ENCODE results near the gene SULF2. TPM values are rescaled to one million over a fixed set of nuclear protein-coding genes. Genes with fewer than 3 reads are reported as not detected.
A peak's percentile ranks its signal among the peaks of the same experiment; 100 is the strongest.

SULF2 gene
- total RNA-seq, 2 experiments from 2014 or later = 0.17 to 0.34 TPM

DNA sequence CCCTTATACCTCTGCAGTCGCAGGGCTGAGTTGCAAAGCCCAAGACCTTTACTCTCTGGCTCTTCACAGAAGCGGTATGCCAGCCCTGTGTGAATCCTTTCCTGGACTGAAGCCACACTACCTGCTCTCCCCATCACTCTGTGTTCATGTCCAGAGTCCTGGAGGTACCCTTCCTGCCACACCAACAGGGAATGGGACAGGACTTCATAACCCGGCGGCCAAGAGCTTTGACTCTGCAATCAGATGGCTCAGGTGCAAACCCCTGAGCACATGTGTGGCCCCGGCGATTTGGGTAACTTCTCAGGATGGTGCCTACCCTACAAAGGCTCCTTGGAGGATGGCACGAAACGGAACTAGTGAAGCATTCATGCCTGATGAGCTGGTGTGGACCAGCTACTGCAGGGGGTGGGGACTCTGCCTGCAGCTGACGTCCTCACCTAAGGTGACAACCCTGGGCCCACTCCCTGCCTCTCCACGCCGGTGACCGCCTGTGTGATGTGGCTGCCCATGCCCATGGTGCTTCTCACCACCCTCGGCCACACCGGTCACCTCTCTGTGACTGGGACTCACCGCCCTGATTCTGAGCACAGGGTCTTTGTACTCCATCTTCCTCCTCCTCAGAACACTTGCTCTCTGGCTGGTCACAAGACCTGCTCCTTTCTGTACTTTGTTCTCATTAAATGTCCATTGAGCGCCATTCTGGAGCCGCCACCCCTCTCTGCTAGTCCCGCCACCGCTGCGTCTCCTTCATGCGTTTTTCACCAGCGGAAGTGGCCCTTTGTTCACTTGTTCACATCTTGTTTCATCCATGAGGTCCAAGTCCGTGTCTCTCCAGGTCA, 116.7 kb downstream of the SULF2 start:
- Mint-ChIP-seq H3K36me3 (no peaks in the 10 kb centered on the region), H3K4me1 (ENCODE audit: low read depth) (peaks cover 2% of the 10 kb centered on the region), H3K4me3 (no peak overlapping the region), H3K9me3 (no peaks in the 10 kb centered on the region), H3K27ac (no peak overlapping the region), H3K27me3 (no peaks in the 10 kb centered on the region)
- intact Hi-C loops (cut with micrococcal nuclease) = loop anchor here (10.0 kb wide), 1 partner anchor 474 kb away; no protein-coding TSS in a partner anchor
- ChIA-PET POLR2A (no interaction called here), CTCF (interaction anchor here (1.2 to 1.9 kb wide), 3 partner anchors 9 to 952 kb away, joined by 3 to 4 read pairs (median 4); no protein-coding TSS in a partner anchor)
- DNase-seq = no peak

DNA sequence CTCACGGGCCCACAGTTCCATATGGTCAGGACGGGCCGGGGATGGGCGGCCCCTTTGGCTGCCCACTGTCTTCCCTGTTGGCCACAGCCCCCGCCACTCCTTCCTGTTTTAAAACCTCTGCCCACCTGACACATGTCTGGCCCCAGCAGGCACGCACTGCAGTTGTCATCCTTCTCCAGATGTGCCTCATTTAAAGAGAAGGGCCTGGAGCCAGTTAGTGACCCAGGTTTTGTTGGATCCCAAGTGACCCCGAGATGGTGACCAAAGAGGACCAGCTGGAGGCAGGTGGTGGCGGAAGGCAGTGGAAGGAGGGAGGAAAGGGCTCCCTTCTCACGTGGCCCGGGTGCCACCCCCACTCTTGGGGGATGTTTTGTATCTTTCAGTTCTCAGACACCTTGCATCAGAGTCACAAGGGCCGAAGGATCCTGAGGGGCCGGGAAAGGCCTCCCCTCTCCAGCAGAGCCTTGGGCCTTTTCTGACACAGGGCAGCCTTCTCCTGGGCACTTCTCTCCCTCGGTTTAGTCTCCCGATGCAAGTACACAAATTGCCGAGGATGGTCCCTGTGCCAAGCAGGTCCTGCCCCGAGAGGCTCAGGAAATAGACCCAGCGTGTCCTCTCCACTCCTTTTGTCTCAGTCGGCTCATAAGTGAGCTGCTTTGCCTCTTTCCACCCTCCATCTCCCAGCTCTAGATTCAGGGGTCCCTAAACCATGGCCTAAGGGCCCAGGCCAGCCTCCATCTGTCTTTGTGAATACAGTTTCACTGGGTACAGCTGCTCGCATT, 117.6 kb downstream of the SULF2 start:
- peaks cover under 1% of the 10 kb centered on the region for H3K36me3 Mint-ChIP-seq
- no peak overlapping the region for H3K27ac Mint-ChIP-seq
- no peak overlapping the region for H3K4me3 Mint-ChIP-seq
- no peaks in the 10 kb centered on the region for H3K9me3 Mint-ChIP-seq
- ChIA-PET CTCF (interaction anchor here (1.2 to 1.9 kb wide), 3 partner anchors 10 to 953 kb away, joined by 3 to 4 read pairs (median 4); no protein-coding TSS in a partner anchor), POLR2A (no interaction called here)
- H3K27me3 Mint-ChIP-seq = no peaks in the 10 kb centered on the region
- no peak for DNase-seq
- H3K4me1 Mint-ChIP-seq (ENCODE audit: low read depth) = peaks cover 2% of the 10 kb centered on the region
- intact Hi-C loops (cut with micrococcal nuclease) = loop anchor here (10.0 kb wide), 1 partner anchor 473 kb away; no protein-coding TSS in a partner anchor

DNA sequence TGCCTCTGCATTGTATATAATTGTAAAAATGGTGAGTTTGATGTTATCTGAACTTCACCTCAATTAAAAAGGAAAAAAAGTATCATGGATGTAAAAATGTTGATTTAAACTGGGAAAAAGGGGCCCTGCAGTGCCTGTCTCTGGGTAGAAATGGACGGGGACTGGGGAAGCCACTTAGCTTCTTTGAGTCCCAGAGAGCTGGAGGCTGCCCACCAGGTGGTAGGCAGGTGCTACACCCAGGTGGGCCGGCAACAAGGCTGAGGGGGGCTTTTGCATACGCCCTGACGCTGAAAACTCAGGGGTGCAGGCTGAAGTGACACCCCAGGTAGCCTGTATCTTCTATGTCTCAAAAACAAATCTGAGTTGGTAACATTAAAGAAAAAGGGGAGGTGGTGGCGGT, 118.2 kb downstream of the SULF2 start:
- peaks cover 2% of the 10 kb centered on the region for H3K4me1 Mint-ChIP-seq (ENCODE audit: low read depth)
- DNase-seq = no peak
- H3K36me3 Mint-ChIP-seq = peaks cover 3% of the 10 kb centered on the region
- H3K27me3 Mint-ChIP-seq = no peaks in the 10 kb centered on the region
- H3K4me3 Mint-ChIP-seq = no peak overlapping the region
- intact Hi-C loops (cut with micrococcal nuclease) = loop anchor here (10.0 kb wide), 1 partner anchor 472 kb away; no protein-coding TSS in a partner anchor
- no peak overlapping the region for H3K27ac Mint-ChIP-seq
- POLR2A ChIA-PET = no interaction called here
- CTCF ChIA-PET = interaction anchor here (1.4 kb wide), 1 partner anchor 10 kb away, joined by 4 read pairs; no protein-coding TSS in a partner anchor
- no peaks in the 10 kb centered on the region for H3K9me3 Mint-ChIP-seq

DNA sequence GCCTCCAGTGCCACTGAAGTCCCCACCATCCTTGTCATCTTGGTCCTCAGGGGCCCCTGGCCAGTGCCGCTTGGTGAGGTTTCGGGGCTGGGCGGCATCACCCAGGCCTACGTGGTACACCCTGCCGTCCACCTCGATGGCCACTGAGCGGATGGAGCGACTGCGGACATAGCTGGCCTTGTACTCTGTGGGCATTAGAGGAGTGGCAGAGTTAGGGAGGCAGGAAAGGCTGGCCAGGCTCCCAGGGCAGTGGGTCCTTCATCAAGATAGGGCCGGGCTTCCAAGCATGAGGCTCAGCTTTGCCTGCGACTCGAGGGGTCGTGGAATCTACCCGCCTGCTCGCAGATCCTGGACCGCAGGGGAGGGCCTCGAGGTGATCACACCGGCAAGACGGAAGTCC, 119.0 kb downstream of the SULF2 start:
- Mint-ChIP-seq H3K27me3 (no peaks in the 10 kb centered on the region), H3K9me3 (no peaks in the 10 kb centered on the region), H3K4me3 (no peak overlapping the region), H3K4me1 (ENCODE audit: low read depth) (peaks cover 2% of the 10 kb centered on the region), H3K36me3 (peaks cover 5% of the 10 kb centered on the region), H3K27ac (no peak overlapping the region)
- CTCF ChIA-PET = no interaction called here
- POLR2A ChIA-PET = no interaction called here
- intact Hi-C loops (cut with micrococcal nuclease) = loop anchor here (10.0 kb wide), 1 partner anchor 472 kb away; no protein-coding TSS in a partner anchor
- no peak for DNase-seq

DNA sequence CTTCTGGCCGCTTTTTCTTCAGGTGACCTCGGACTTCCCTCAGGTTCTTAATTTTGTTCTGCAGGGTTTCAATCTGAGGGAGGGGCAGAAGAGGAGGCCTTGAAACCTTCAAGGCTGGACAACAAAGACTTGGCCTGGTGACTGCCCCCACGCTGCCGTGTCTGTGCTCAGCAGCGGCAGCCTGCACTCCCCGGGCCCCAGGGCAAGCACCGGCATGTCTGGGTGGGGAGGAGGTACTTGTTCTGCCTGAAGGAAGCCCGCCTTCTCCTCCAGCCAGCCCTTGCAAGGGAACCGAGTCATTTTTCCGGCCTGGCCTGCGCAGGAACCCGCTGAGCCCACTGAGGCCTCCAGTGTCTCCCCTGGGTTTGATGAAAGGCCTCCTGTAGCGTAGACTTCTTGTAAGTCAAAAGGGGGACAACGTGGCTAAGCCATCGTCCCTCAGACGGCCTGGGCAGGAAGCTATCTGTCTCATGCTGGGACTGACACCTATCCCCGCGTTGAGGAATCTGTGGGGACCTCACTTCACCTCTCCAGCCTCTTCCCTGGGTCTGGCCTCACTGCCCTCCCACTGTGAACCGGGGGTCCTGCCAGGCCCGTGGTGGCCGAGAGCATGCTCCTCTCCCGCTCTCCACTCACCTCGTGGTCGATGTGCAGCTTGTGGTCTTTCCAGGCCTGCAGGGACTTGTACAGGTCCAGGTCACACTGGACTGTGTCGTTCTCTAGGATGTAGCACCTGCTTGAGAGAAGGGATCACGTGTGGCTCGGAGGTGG, 119.9 kb downstream of the SULF2 start:
- no peak for DNase-seq
- H3K27me3 Mint-ChIP-seq = no peaks in the 10 kb centered on the region
- no peaks in the 10 kb centered on the region for H3K9me3 Mint-ChIP-seq
- no peak overlapping the region for H3K27ac Mint-ChIP-seq
- POLR2A ChIA-PET = no interaction called here
- H3K4me1 Mint-ChIP-seq (ENCODE audit: low read depth) = peaks cover 2% of the 10 kb centered on the region
- CTCF ChIA-PET = interaction anchor here (1.4 to 2.0 kb wide), 2 partner anchors 12 to 393 kb away, joined by 3 to 4 read pairs; no protein-coding TSS in a partner anchor
- peaks cover 11% of the 10 kb centered on the region for H3K36me3 Mint-ChIP-seq
- H3K4me3 Mint-ChIP-seq = no peak overlapping the region
- intact Hi-C loops (cut with micrococcal nuclease) = loop anchor here (10.0 kb wide), 1 partner anchor 471 kb away; no protein-coding TSS in a partner anchor

DNA sequence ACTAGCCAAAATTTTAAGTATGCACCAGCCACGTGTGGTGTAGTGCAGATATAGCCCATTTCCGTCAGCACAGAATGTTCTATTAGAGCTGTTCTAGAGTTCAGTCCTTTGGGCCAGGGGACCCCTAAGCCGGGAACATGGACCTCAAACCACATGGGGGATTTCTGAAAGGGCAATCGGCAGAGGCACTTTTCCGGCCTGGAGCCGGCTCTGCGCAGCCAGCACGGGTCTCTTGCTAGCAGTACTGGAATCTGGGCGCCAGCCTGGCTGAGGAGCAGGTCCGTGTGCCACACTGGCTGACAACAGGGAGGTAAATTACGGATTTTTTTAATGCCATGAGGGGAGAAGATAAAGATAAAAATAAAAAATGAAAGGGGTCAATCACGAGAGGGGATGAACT, 120.5 kb downstream of the SULF2 start:
- intact Hi-C loops (cut with micrococcal nuclease) = loop anchor here (5.0 to 10.0 kb wide), 2 partner anchors 470 to 958 kb away; no protein-coding TSS in a partner anchor
- no peaks in the 10 kb centered on the region for H3K9me3 Mint-ChIP-seq
- no peak for DNase-seq
- H3K27ac Mint-ChIP-seq = no peak overlapping the region
- peaks cover 11% of the 10 kb centered on the region for H3K36me3 Mint-ChIP-seq
- H3K27me3 Mint-ChIP-seq = no peaks in the 10 kb centered on the region
- no peak overlapping the region for H3K4me3 Mint-ChIP-seq
- POLR2A ChIA-PET = no interaction called here
- H3K4me1 Mint-ChIP-seq (ENCODE audit: low read depth) = peaks cover 2% of the 10 kb centered on the region
- CTCF ChIA-PET = interaction anchor here (1.0 to 3.8 kb wide), 10 partner anchors 12 to 956 kb away, joined by 3 to 20 read pairs (median 5); no protein-coding TSS in a partner anchor

DNA sequence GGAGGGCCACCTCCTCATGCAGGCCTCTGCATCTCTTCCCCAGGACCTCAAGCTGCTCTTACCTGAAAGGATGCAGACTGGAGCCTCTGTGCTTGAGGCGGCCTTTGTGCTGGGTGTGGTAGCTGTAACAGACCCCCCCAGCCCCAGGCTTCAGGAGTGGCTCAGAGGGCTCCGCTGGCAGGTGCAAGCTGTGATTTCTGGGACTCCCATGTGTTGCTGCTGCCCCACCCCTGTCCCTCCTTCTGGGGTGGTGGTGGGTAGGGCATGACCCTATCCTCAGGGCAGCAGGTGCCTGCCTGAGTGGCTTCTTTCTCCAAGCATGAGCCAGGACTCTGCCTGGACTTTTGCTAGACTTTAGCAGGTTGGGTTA, 121.2 kb downstream of the SULF2 start:
- POLR2A ChIA-PET = no interaction called here
- no peak for DNase-seq

DNA sequence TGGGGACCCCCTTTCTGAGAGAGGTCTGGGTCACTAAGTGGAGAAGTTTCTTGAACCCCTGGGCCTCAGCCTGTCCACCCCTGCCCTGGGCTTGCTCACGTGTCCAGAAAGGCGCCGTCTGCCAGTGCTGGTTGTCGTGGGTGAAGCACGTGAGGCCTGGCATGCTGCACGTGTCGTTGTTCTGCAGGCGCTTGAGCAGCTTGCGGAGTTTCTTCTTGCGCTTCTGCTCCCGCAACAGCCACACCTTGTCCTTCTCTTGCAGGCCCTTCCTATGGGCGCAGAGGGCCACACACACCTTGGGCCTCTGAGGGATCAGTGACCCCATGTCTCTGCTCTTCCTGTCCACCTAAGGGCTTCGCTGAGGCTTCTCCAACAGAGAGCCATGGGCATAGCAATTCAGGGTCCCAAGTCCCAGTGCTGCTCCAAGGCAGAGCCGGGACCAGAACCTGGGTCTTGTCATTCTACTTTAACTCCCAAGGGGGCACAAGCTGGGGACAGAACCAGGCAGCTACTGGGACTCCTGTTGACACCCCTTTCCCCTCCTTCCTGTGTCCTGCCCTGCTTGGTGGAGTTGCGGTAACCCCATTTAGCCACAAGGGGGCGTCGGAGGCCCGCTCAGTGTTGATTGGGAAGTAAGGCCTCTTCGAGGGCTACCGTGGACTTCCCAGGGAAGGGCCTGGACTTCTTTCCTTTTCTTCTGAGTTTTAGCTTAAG, 121.8 kb downstream of the SULF2 start:
- H3K36me3 Mint-ChIP-seq = peaks cover 11% of the 10 kb centered on the region
- no peak overlapping the region for H3K4me3 Mint-ChIP-seq
- H3K9me3 Mint-ChIP-seq = no peaks in the 10 kb centered on the region
- ChIA-PET CTCF (interaction anchor here (1.0 to 3.8 kb wide), 17 partner anchors 10 to 957 kb away, joined by 3 to 20 read pairs (median 4); no protein-coding TSS in a partner anchor), POLR2A (no interaction called here)
- no peaks in the 10 kb centered on the region for H3K27me3 Mint-ChIP-seq
- H3K4me1 Mint-ChIP-seq (ENCODE audit: low read depth) = peaks cover 2% of the 10 kb centered on the region
- H3K27ac Mint-ChIP-seq = no peak overlapping the region
- DNase-seq = peak; percentile 85
- intact Hi-C loops (cut with micrococcal nuclease) = loop anchor here (5.0 to 10.0 kb wide), 2 partner anchors 469 to 959 kb away; no protein-coding TSS in a partner anchor

More for the DNA sequence above, 121.2 kb downstream of the SULF2 start:
- Mint-ChIP-seq H3K4me1 (ENCODE audit: low read depth) (peaks cover 2% of the 10 kb centered on the region), H3K9me3 (no peaks in the 10 kb centered on the region), H3K4me3 (no peak overlapping the region), H3K27me3 (no peaks in the 10 kb centered on the region), H3K36me3 (peaks cover 11% of the 10 kb centered on the region), H3K27ac (no peak overlapping the region)
- intact Hi-C loops (cut with micrococcal nuclease) = loop anchor here (5.0 to 10.0 kb wide), 2 partner anchors 469 to 958 kb away; no protein-coding TSS in a partner anchor
- CTCF ChIA-PET = interaction anchor here (1.0 to 3.8 kb wide), 17 partner anchors 11 to 956 kb away, joined by 3 to 20 read pairs (median 4); no protein-coding TSS in a partner anchor

DNA sequence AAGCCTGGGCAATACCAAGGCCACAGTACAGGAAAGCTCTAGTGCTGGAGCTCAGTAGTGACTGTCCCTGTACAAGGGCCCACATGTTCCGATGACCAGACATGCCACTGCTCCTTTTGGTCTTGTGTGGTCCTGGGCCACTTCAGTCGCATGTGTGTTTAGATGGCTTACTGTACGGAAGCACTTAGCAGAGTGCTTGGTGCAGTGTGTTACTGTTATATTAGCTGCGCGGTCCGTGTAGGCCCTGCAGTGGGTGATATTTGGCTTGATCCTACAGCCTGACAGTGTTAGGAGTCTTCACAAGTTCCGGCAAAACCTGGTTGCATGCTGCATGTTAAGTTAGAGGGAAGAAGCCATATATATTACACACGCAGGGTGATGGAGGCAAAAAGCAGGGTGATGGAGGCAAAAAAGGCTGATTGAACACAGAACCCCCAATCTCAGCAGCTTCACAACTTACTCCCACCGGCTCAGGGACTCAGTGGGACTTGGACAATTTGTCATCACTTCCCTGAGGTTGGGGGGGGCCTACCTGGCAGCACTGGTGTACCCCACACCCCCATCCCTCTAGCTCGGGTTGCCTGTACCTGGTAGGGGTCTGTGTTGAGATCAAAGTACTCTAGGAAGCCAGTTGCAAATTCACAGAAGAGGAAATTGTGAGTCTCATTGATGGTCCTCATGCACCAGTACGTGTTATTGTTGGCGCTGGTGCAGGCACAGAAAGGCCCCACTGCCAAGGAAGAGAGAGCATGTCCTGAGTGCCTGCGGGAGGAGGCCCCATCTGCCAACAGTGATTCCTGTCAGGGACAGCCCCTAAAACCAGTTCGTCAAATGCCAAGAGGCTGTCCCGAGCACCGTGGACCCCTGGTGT, 122.6 kb downstream of the SULF2 start:
- Mint-ChIP-seq H3K4me3 (no peak overlapping the region), H3K27ac (no peak overlapping the region), H3K9me3 (no peaks in the 10 kb centered on the region), H3K27me3 (no peaks in the 10 kb centered on the region), H3K36me3 (peaks cover 15% of the 10 kb centered on the region), H3K4me1 (ENCODE audit: low read depth) (peaks cover 2% of the 10 kb centered on the region)
- POLR2A ChIA-PET = no interaction called here
- DNase-seq = no peak
- intact Hi-C loops (cut with micrococcal nuclease) = loop anchor here (5.0 to 10.0 kb wide), 2 partner anchors 468 to 960 kb away; no protein-coding TSS in a partner anchor
- CTCF ChIA-PET = interaction anchor here (1.1 to 3.8 kb wide), 4 partner anchors 13 to 958 kb away, joined by 5 to 20 read pairs (median 12); no protein-coding TSS in a partner anchor

DNA sequence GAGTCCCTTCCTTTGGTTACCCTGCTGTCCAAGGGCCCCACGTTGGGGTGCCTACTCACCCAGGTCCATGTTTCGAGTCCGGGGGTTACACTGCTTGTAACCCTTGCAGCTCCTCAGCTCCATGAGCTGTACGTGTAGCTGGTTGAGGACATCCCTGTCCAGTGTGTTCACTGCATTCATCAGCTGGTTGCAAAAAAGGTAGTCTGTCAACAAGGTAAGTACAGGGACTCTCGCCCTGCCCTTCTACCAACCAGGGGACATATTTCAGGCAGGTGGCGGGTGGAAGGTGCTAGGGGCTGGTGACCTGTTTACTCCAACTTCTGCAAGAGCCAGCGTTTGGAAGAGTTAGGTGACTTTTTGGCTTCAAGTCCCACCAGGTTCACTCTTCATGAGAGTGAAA, 123.6 kb downstream of the SULF2 start:
- no peak overlapping the region for H3K4me3 Mint-ChIP-seq
- no peak for DNase-seq
- peaks cover 2% of the 10 kb centered on the region for H3K4me1 Mint-ChIP-seq (ENCODE audit: low read depth)
- intact Hi-C loops (cut with micrococcal nuclease) = loop anchor here (5.0 to 10.0 kb wide), 2 partner anchors 467 to 961 kb away; no protein-coding TSS in a partner anchor
- no peaks in the 10 kb centered on the region for H3K27me3 Mint-ChIP-seq
- H3K36me3 Mint-ChIP-seq = peaks cover 19% of the 10 kb centered on the region
- ChIA-PET CTCF (interaction anchor here (0.6 to 3.8 kb wide), 4 partner anchors 12 to 465 kb away, joined by 3 to 20 read pairs (median 4); no protein-coding TSS in a partner anchor), POLR2A (interaction anchor here (0.6 kb wide), 1 partner anchor 200 kb away, joined by 4 read pairs; no protein-coding TSS in a partner anchor)
- no peak overlapping the region for H3K27ac Mint-ChIP-seq
- H3K9me3 Mint-ChIP-seq = no peaks in the 10 kb centered on the region
